ENCODE data around the gene VILL.

DNA sequence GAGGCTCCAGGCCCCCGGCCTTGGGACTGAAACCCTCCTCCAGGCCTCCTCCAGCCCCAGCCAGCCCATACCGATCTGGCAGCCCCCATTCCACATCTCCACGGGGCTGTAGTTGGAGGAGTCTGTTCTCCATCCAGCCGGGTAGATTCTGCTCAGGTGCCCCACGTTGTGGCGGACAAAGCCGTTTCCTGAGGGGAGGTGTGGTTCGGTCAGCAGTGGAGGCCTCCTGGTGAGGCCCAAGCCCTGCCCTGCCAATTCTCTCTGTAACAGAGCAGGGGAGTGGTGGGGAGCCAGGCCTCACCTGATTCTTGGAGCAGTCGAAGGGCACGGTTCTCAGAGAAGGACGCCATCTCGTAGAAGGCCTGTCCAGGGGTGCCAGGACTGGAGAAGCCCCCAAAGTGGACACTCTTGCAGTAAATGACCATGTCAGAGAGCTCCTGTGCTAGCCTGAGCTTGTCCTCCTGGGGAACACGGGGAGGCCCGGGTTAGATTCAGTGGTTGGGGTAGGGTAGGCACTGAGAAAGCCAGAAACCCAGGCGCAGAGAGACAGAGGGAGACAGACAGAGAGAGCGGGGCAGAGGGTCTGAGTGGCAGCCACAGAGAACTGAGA is 18.5 kb downstream of the VILL start:
- TF ChIP-seq, protein P1, sequence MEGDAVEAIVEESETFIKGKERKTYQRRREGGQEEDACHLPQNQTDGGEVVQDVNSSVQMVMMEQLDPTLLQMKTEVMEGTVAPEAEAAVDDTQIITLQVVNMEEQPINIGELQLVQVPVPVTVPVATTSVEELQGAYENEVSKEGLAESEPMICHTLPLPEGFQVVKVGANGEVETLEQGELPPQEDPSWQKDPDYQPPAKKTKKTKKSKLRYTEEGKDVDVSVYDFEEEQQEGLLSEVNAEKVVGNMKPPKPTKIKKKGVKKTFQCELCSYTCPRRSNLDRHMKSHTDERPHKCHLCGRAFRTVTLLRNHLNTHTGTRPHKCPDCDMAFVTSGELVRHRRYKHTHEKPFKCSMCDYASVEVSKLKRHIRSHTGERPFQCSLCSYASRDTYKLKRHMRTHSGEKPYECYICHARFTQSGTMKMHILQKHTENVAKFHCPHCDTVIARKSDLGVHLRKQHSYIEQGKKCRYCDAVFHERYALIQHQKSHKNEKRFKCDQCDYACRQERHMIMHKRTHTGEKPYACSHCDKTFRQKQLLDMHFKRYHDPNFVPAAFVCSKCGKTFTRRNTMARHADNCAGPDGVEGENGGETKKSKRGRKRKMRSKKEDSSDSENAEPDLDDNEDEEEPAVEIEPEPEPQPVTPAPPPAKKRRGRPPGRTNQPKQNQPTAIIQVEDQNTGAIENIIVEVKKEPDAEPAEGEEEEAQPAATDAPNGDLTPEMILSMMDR (IDR thresholded peaks at IDR 0.05), result no peak
- TF ChIP-seq YY1 (IDR thresholded peaks at IDR 0.05; ENCODE audit: low read depth) (no peak), GABPA (IDR thresholded peaks at IDR 0.05; ENCODE audit: low read depth) (no peak), SMC3 (IDR thresholded peaks at IDR 0.05; ENCODE audit: low read depth, low read length) (no peak), ELF1 (IDR thresholded peaks at IDR 0.05) (no peak), RCOR1 (IDR thresholded peaks at IDR 0.05; ENCODE audit: low read length) (no peak), TCF12 (IDR thresholded peaks at IDR 0.05) (no peak), NFIC (IDR thresholded peaks at IDR 0.05; ENCODE audit: borderline replicate concordance) (no peak), REST (IDR thresholded peaks at IDR 0.05; ENCODE audit: low read depth, low read length) (no peak), MAX (IDR thresholded peaks at IDR 0.05; ENCODE audit: low read depth) (no peak), EP300 (IDR thresholded peaks at IDR 0.05; ENCODE audit: borderline replicate concordance in 1 of 2, low read depth in 1 of 2, low read length in 1 of 2) (no peak)
- TF ChIP-seq, protein P2, sequence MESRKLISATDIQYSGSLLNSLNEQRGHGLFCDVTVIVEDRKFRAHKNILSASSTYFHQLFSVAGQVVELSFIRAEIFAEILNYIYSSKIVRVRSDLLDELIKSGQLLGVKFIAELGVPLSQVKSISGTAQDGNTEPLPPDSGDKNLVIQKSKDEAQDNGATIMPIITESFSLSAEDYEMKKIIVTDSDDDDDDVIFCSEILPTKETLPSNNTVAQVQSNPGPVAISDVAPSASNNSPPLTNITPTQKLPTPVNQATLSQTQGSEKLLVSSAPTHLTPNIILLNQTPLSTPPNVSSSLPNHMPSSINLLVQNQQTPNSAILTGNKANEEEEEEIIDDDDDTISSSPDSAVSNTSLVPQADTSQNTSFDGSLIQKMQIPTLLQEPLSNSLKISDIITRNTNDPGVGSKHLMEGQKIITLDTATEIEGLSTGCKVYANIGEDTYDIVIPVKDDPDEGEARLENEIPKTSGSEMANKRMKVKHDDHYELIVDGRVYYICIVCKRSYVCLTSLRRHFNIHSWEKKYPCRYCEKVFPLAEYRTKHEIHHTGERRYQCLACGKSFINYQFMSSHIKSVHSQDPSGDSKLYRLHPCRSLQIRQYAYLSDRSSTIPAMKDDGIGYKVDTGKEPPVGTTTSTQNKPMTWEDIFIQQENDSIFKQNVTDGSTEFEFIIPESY (IDR thresholded peaks at IDR 0.05; ENCODE audit: borderline replicate concordance, low read depth), result no peak
- TF ChIP-seq, protein P3, sequence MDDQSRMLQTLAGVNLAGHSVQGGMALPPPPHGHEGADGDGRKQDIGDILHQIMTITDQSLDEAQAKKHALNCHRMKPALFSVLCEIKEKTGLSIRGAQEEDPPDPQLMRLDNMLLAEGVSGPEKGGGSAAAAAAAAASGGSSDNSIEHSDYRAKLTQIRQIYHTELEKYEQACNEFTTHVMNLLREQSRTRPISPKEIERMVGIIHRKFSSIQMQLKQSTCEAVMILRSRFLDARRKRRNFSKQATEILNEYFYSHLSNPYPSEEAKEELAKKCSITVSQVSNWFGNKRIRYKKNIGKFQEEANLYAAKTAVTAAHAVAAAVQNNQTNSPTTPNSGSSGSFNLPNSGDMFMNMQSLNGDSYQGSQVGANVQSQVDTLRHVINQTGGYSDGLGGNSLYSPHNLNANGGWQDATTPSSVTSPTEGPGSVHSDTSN (IDR thresholded peaks at IDR 0.05), result no peak
- TF ChIP-seq, protein P4, sequence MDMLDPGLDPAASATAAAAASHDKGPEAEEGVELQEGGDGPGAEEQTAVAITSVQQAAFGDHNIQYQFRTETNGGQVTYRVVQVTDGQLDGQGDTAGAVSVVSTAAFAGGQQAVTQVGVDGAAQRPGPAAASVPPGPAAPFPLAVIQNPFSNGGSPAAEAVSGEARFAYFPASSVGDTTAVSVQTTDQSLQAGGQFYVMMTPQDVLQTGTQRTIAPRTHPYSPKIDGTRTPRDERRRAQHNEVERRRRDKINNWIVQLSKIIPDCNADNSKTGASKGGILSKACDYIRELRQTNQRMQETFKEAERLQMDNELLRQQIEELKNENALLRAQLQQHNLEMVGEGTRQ (IDR thresholded peaks at IDR 0.05; ENCODE audit: borderline replicate concordance, low read depth, low read length), result no peak

All from SK-N-SH (cell line).